ENCODE results near the gene MAT2B. TPM values are rescaled to one million over a fixed set of nuclear protein-coding genes. Genes with fewer than 3 reads are reported as not detected.

MAT2B gene
- 41.6 to 53.9 TPM (median 48.5 TPM) in 5 replicates for total RNA-seq (2022; extraction: Qiagen RNA extraction; ENCODE audit: low read depth)

DNA sequence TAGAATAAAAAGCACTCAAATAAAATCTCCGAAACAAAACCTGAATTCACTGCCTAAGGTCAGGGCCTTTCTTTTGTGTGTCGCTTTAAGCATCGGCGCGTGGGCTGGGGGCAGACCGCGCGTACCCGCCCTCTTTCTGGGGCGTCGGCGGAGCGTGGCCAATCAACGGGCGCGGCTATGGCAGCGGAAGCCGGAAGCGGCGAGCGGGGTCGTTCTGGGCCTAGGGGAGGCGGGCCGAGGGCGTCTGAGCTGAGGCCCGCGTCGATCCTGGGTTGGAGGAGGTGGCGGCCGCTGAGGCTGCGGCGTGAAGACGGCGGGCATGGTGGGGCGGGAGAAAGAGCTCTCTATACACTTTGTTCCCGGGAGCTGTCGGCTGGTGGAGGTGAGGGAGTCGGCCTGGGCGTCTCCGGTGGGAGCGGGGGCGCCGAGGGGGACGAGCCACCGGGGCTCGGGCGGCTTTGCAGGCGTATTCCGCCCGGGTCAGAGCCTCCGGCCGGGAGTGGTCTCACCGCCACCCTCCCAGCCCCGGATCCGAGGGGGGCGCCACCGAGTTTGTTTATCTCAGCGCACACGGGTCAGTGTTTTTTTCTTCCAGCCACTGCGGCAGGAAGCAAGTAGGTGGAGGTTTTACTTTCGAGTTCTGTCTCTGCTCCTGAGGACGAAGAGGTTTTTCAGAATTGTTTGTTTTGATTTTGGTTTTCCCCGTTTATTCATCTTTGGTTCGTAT, at the start of gene MAT2B:
TSS of gene MAT2B (plus strand) at position 252 of the 727 bp plus-strand sequence. CDS start at position 320, 68 bp downstream.

DNA sequence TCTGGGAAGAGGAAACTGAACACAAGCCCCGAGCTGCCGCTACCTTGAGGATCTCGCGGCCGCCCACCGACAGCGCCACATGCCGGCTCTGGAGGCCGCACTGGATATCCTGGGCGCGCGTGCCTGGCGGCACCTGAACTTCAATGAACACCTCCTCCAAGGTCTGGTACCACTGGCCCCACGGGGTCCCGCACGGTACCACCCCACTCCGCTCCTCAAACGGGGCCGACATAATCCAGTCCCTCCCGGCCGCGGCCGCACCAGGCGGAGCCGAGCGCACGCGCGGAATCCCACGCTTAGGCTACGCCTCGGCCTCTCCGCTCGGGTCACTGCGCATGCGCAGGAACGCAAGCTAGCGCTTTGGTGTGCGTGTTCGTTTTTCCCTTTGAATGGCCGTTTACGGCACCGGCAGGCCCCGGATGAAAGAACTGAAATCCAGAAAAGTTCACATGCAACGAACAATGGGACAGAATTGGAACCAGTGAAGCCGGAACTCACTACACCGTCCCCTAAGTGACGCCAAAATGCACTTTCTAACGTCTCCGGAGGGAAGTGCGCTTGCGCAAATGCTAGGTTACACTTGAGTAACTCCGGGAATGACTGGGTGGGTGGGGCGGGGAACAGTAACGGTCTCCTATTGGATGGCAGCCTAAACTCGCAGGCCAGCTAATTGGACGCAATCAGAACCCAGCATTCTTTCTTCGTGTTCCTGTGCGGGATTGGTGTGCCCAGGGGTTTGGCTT, 45.4 kb upstream of the MAT2B start, which contains the start of gene NUDCD2:
TSS of gene NUDCD2 (minus strand) at position 284 of the 743 bp plus-strand sequence. CDS start at position 232, 52 bp downstream.

DNA sequence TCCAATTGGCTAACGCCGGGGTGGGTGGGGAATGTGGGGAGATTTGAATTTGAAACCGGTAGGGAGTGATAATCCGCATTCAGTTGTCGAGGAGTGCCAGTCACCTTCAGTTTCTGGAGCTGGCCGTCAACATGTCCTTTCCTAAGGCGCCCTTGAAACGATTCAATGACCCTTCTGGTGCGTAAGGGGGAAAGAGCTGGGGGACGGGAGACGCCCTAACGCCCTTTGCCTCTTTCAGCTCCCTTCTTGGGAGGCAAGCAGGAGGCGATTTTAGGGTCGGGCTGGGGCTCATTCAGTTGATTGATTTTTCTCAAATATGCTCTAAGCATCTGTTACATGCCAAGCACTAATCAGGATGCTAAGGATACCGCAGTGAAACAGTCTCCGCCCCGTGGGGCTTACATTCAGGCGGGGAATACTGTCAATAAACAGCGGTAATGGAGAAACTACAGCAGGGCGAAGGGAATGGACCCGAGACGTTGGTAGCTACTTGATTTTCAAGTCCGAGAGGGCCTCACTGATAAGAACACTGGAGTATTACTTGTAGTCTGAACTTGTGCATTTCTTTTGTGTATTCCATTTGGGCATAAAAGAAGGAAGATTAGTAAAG, 44.8 kb upstream of the MAT2B start, which contains the start of gene HMMR:
TSS of gene HMMR (plus strand) at position 71 of the 610 bp plus-strand sequence. CDS start at position 132, 61 bp downstream.

Other genes with a start within 250 kb of the MAT2B start
- gene CCNG1, start 68.0 kb upstream of the MAT2B start, total RNA-seq (2022; extraction: Qiagen RNA extraction; ENCODE audit: low read depth) = 53.6 to 66.2 TPM (median 60.7 TPM) in 5 replicates
- 30.7 to 38.5 TPM (median 36.6 TPM) in 5 replicates for gene NUDCD2, start 45.5 kb upstream of the MAT2B start, total RNA-seq (2022; extraction: Qiagen RNA extraction; ENCODE audit: low read depth)
- 14.0 to 31.4 TPM (median 28.9 TPM) in 5 replicates for gene HMMR, start 45.0 kb upstream of the MAT2B start, total RNA-seq (2022; extraction: Qiagen RNA extraction; ENCODE audit: low read depth)

All from A549 treated with RU486 at 1 μM for 4 hours (cell line).